HG03442 (cell line): ENCODE results near the gene CFC1B.
"Not testable (repeated sequence)": the region's sequence is repeated elsewhere in the genome, so short reads cannot be mapped to it uniquely, and the experiment has no call there.

ENCODE experiments used
- ATAC-seq: cut with Tn5 transposase; IDR thresholded peaks from one replicate; pipeline ENCODE4 v1.9.1; 2021; ENCODE audit warnings: mild to moderate bottlenecking, moderate library complexity; ENCODE audit not compliant: unreplicated experiment

The CFC1B gene

DNA sequence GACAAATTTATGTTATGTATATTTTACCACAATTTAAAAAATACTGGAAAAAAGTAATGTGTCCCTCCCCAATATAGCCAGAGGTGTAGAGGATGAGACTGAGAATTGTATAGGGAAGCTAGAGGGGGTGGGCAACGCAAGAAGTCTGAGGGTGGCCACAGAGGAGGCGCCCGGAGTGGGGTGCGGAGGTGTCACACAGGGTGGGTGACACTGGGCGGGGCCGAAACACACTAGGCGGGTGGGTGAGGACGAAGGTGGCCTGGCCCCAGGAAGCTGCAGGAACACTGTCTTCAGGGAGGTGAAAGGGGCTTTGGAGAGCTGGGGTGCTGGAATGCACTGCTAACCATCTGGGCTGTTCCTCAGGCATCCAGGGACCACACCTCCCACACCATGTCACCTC, 35.4 kb downstream of the CFC1B start:
- ATAC-seq = not testable (repeated sequence)

DNA sequence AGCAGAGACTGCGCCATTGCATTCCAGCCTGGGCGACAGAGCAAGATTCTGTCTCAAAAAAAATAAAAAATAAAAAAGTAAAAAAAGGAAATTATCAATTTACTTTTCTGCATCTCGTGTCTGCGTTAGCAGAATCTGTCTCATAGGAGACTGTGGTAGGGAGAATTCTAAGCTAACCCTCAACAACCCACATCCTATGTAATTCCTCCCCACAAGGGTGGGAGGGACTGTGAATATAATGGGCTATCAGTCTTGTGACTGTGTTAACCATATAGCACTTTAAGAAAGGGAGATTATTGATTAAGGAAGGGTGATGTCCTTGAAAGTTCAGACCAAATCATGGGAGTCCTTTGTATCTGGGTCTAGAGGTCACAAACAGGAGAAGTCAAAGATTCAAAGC, 45.1 kb downstream of the CFC1B start:
- ATAC-seq = not testable (repeated sequence)

DNA sequence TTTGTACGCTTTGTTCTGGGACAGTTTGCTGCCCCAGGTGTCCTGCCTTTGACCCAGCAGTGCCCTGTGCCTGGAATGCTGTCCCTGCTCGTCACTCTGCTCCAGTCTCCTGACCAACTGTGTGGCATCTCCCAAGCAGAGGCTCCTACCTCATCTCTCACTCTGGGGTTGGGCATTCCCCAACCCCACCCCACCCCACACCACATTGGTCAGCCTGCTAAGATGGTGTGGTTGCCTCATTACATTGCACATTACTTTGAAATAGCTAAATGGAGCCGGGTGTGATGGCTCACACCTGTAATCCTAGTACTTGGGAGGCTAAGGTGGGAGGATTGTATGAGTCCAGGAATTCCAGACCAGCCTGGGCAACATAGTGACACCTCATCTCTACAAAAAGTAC, 50.9 kb downstream of the CFC1B start:
- not testable (repeated sequence) for ATAC-seq

DNA sequence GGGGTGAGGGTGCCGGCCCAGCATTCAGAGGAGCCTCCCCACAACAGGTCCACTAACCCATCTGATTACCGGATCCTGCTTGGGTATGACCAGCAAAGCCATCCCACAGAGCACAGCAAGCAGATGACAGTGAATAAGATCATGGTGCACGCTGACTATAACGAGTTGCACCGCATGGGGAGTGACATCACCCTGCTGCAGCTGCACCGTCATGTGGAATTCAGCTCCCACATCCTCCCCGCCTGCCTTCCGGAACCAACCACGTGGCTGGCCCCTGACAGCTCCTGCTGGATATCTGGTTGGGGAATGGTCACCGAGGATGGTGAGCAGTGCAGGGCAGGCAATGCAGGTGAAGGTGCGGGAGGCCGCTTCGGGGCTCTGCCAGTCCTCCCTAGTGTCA, 53.2 kb downstream of the CFC1B start:
- ATAC-seq = not testable (repeated sequence)

DNA sequence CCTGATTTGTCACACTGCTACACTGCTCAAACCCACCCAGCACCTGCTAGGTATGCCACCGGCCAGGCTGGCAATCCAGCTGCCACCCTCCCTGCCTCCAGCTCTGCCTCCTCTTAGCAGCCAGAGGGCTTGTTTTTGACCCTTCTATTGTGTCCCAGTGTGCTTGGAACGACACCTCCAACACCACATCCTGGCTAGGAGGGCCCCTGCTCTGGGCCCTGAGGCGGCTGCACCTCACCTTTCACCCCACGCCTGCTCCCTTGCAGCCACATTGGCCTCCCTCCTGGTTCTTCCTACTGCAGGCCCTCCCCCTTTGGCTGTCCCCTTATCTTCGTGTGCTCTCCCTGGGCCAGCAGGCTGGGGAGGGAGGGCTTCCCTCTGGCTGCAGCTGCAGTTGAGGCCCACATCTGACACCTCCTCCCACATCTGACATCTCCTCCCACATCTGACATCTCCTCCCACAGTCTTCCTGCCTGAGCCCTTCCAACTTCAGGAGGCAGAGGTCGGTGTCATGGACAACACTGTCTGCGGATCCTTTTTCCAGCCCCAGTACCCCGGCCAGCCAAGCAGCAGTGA, 55.3 kb downstream of the CFC1B start:
- ATAC-seq = not testable (repeated sequence)

DNA sequence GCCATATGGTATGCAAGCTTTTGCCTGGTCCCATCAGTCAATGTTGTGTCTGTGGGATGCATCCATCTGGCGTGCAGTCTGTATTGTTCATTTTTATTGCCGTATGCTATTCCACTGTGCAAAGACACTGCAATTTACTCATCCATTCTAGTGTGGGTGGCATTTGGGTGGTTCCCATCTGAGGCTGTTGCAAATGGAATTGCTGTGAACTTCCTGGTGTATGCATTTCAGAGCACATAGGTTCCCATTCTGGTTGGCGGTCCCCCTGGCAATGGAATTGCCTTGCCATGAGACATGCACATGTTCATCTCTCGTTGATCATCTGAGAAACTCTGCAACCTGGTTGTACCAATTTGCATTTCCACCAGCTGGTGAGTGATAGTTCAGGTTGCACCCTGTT, 56.5 kb downstream of the CFC1B start:
- ATAC-seq = not testable (repeated sequence)
